ENCODE measurements around the gene HNRNPU. TPM values are rescaled to one million over a fixed set of nuclear protein-coding genes. Genes with fewer than 3 reads are reported as not detected.

Gene HNRNPU
- total and polyA plus RNA-seq, 2 of the 13 experiments (the other 11 are each of a cell fraction or from before 2014, with no cell fraction given) = 101 to 508 TPM

GRCh38 chr1:244862699-244863490, 1.4 kb downstream of the HNRNPU start (continued):
- no peak for TF ChIP-seq AFF4 (CRISPR knock-in tag; IDR thresholded peaks at IDR 0.05)
- peak; percentile 69 for TF ChIP-seq E2F1 (CRISPR knock-in tag; IDR thresholded peaks at IDR 0.05)
- TF ChIP-seq ZNF567 (CRISPR knock-in tag; IDR thresholded peaks at IDR 0.05; ENCODE audit: borderline replicate concordance) = no peak
- TF ChIP-seq TFDP1 (CRISPR knock-in tag; IDR thresholded peaks at IDR 0.05; ENCODE audit: borderline replicate concordance) = peak; percentile 73; the same call in 1 of the 2 replicates
- TF ChIP-seq TRIM24 (CRISPR knock-in tag; IDR thresholded peaks at IDR 0.05) = no peak
- TF ChIP-seq SNRNP70 (IDR thresholded peaks at IDR 0.05; ENCODE audit: low read depth, low read length) = no peak
- peak; percentile 34; the same call in 1 of the 2 replicates for TF ChIP-seq IRF2 (CRISPR knock-in tag; IDR thresholded peaks at IDR 0.05)
- no peak for TF ChIP-seq ZNF44 (CRISPR knock-in tag; IDR thresholded peaks at IDR 0.05)
- peak; percentile 93 for TF ChIP-seq ZC3H13 (CRISPR knock-in tag; IDR thresholded peaks at IDR 0.05)
- TF ChIP-seq ZBTB2 (CRISPR knock-in tag; IDR thresholded peaks at IDR 0.05; ENCODE audit: low read depth) = peak; percentile 99
- no peak for TF ChIP-seq CC2D1A (CRISPR knock-in tag; IDR thresholded peaks at IDR 0.05)
- peak; percentile 48; the same call in 1 of the 2 replicates for TF ChIP-seq ZNF777 (CRISPR knock-in tag; IDR thresholded peaks at IDR 0.05)
- no peak for TF ChIP-seq PCBP2 (optimal IDR thresholded peaks at IDR 0.05; ENCODE audit: low read depth, low read length, poor library complexity, severe bottlenecking)
- no peak for TF ChIP-seq MTERF4 (CRISPR knock-in tag; IDR thresholded peaks at IDR 0.05)
- TF ChIP-seq KDM3A (CRISPR knock-in tag; IDR thresholded peaks at IDR 0.05; ENCODE audit: low read depth) = no peak
- TF ChIP-seq MXI1 (IDR thresholded peaks at IDR 0.05; ENCODE audit: borderline replicate concordance, low read depth, low read length) = peak; percentile 97
- TF ChIP-seq GTF2F1 (IDR thresholded peaks at IDR 0.05; ENCODE audit: low read length) = no peak
- TF ChIP-seq ZNF639 (CRISPR knock-in tag; conservative IDR thresholded peaks at IDR 0.05) = peak; percentile 98
- TF ChIP-seq TP53 (CRISPR knock-in tag; conservative IDR thresholded peaks at IDR 0.05) = no peak

All from HepG2 (cell line).